WTC11 (cell line): Measurements from ENCODE around the gene CRTC2. TPM values are rescaled to one million over a fixed set of nuclear protein-coding genes. Genes with fewer than 3 reads are reported as not detected.
A peak's percentile ranks its signal among the peaks of the same experiment; 100 is the strongest.

Source experiments
- ATAC-seq: fragments of 200-7000 bp; cut with Tn5 transposase; 2 replicates; pipeline ENCODE4 v1.10.0; 2021; ENCODE audit warnings: mild to moderate bottlenecking, moderate library complexity
- CTCF ChIA-PET: fragments of 300-600 bp; sonication (Branson Sonifier 250); formaldehyde crosslinking; loops from one replicate; lab custom pipeline; 2021; ENCODE audit warnings: antibody characterized with exemption; lab: Charles Lee
- POLR2A ChIA-PET: fragments of 350-600 bp; sonication (Branson Sonifier 250); formaldehyde crosslinking; loops from one replicate; lab custom pipeline; 2021; ENCODE audit warnings: antibody characterized with exemption; lab: Charles Lee
- DNase-seq: peaks from one replicate; pipeline ENCODE4 v3.0.0; 2021; ENCODE audit warnings: low spot score
- H3K27ac Mint-ChIP-seq: 2 replicates; pipeline ENCODE4 v1.8.0; 2021; ENCODE audit warnings: mixed read lengths
- H3K27me3 Mint-ChIP-seq: 2 replicates; pipeline ENCODE4 v1.8.0; 2021; ENCODE audit warnings: low read depth, mild to moderate bottlenecking, moderate library complexity, mixed read lengths
- H3K36me3 Mint-ChIP-seq: 2 replicates; pipeline ENCODE4 v1.8.0; 2021; ENCODE audit warnings: mixed read lengths
- H3K4me1 Mint-ChIP-seq: 2 replicates; pipeline ENCODE4 v1.8.0; 2022; ENCODE audit warnings: mixed read lengths
- H3K4me3 Mint-ChIP-seq: 2 replicates; pipeline ENCODE4 v1.8.0; 2021; ENCODE audit warnings: mild to moderate bottlenecking, moderate library complexity, mixed read lengths
- H3K9me3 Mint-ChIP-seq: 2 replicates; pipeline ENCODE4 v1.8.0; 2021; ENCODE audit warnings: mixed read lengths
- ATF6 ChIP-seq: sonication (generic); formaldehyde crosslinking; IDR thresholded peaks from 2 replicates; pipeline ENCODE4 v1.8.1; 2023; ENCODE audit warnings: mild to moderate bottlenecking, missing genetic modification reagents
- E2F1 ChIP-seq: sonication (generic); formaldehyde crosslinking; IDR thresholded peaks from 2 replicates; pipeline ENCODE4 v1.8.0; 2022; ENCODE audit warnings: mild to moderate bottlenecking, missing genetic modification reagents
- GTF2I ChIP-seq: fragments of 250-450 bp; sonication (Bioruptor Pico); conservative IDR thresholded peaks from 2 replicates; pipeline ENCODE4 v1.4.0; 2021; ENCODE audit warnings: mild to moderate bottlenecking
- JAZF1 ChIP-seq: fragments of 250-450 bp; sonication (Bioruptor Pico); IDR thresholded peaks from 2 replicates; pipeline ENCODE4 v1.9.0; 2021; ENCODE audit warnings: moderate library complexity, mild to moderate bottlenecking, inconsistent platforms
- JUN ChIP-seq: sonication (generic); formaldehyde crosslinking; IDR thresholded peaks from 2 replicates; pipeline ENCODE4 v1.8.0; 2023; ENCODE audit warnings: mild to moderate bottlenecking, missing genetic modification reagents
- MXD4 ChIP-seq: fragments of 250-450 bp; sonication (Bioruptor Pico); IDR thresholded peaks from 2 replicates; pipeline ENCODE4 v1.8.0; 2021; ENCODE audit warnings: mild to moderate bottlenecking, moderate library complexity, borderline replicate concordance
- MYBL2 ChIP-seq: sonication (generic); formaldehyde crosslinking; IDR thresholded peaks from 2 replicates; pipeline ENCODE4 v1.8.1; 2023; ENCODE audit warnings: mild to moderate bottlenecking, moderate library complexity, missing genetic modification reagents
- RELA ChIP-seq: sonication (generic); formaldehyde crosslinking; IDR thresholded peaks from 2 replicates; pipeline ENCODE4 v1.8.1; 2022; ENCODE audit warnings: missing genetic modification reagents, mild to moderate bottlenecking, borderline replicate concordance
- TEAD1 ChIP-seq: sonication (generic); formaldehyde crosslinking; IDR thresholded peaks from 2 replicates; pipeline ENCODE4 v1.8.0; 2022; ENCODE audit warnings: mild to moderate bottlenecking, missing genetic modification reagents
- TP53 ChIP-seq: sonication (generic); formaldehyde crosslinking; IDR thresholded peaks from 2 replicates; pipeline ENCODE4 v1.8.1; 2023; ENCODE audit warnings: mild to moderate bottlenecking, missing genetic modification reagents
- ZNF138 ChIP-seq: sonication (generic); formaldehyde crosslinking; conservative IDR thresholded peaks from 2 replicates; pipeline ENCODE4 v1.8.1; 2022; ENCODE audit warnings: mild to moderate bottlenecking, moderate library complexity, missing genetic modification reagents
- ZNF232 ChIP-seq: sonication (generic); formaldehyde crosslinking; IDR thresholded peaks from 2 replicates; pipeline ENCODE4 v1.8.0; 2022; ENCODE audit warnings: mild to moderate bottlenecking, missing genetic modification reagents
- ZNF423 ChIP-seq: fragments of 250-450 bp; sonication (Bioruptor Pico); IDR thresholded peaks from 2 replicates; pipeline ENCODE4 v2.1.2; 2022; ENCODE audit warnings: mild to moderate bottlenecking, moderate library complexity
- total RNA-seq: library from RNA; stranded (reverse); gene quantifications from 3 replicates; pipeline ENCODE4 v1.2.3, GENCODE V29; 2021
- TF ChIP-seq, protein P1 (sequence below): fragments of 250-450 bp; sonication (Bioruptor Pico); IDR thresholded peaks from 2 replicates; pipeline ENCODE4 v2.1.2; 2022; ENCODE audit warnings: mild to moderate bottlenecking, moderate library complexity
- TF ChIP-seq, protein P2 (sequence below): fragments of 250-450 bp; sonication (Bioruptor Pico); IDR thresholded peaks from 2 replicates; pipeline ENCODE4 v1.8.0; 2021; ENCODE audit warnings: mild to moderate bottlenecking
- TF ChIP-seq, protein P3 (sequence below): sonication (generic); formaldehyde crosslinking; IDR thresholded peaks from 2 replicates; pipeline ENCODE4 v1.8.0; 2022; ENCODE audit warnings: mild to moderate bottlenecking, missing genetic modification reagents
- TF ChIP-seq, protein P4 (sequence below): sonication (generic); formaldehyde crosslinking; IDR thresholded peaks from 2 replicates; pipeline ENCODE4 v1.8.1; 2022; ENCODE audit warnings: mild to moderate bottlenecking, missing genetic modification reagents, moderate library complexity, borderline replicate concordance
- TF ChIP-seq, protein P5 (sequence below): sonication (generic); formaldehyde crosslinking; IDR thresholded peaks from 2 replicates; pipeline ENCODE4 v1.8.0; 2022; ENCODE audit warnings: mild to moderate bottlenecking, missing genetic modification reagents
- TF ChIP-seq, protein P6 (sequence below): sonication (generic); formaldehyde crosslinking; IDR thresholded peaks from 2 replicates; pipeline ENCODE4 v1.8.1; 2023; ENCODE audit warnings: mild to moderate bottlenecking, missing genetic modification reagents, moderate library complexity
- TF ChIP-seq, protein P7 (sequence below): sonication (generic); formaldehyde crosslinking; IDR thresholded peaks from 2 replicates; pipeline ENCODE4 v1.8.1; 2023; ENCODE audit warnings: mild to moderate bottlenecking, missing genetic modification reagents

CRTC2 gene
- total RNA-seq, 1 experiment from 2014 or later = 43.7 TPM

GRCh38 chr1:153963030-153963849 is 4.8 kb upstream of the CRTC2 start, which contains the start of gene SLC39A1 (continued):
- TF ChIP-seq, protein P1, sequence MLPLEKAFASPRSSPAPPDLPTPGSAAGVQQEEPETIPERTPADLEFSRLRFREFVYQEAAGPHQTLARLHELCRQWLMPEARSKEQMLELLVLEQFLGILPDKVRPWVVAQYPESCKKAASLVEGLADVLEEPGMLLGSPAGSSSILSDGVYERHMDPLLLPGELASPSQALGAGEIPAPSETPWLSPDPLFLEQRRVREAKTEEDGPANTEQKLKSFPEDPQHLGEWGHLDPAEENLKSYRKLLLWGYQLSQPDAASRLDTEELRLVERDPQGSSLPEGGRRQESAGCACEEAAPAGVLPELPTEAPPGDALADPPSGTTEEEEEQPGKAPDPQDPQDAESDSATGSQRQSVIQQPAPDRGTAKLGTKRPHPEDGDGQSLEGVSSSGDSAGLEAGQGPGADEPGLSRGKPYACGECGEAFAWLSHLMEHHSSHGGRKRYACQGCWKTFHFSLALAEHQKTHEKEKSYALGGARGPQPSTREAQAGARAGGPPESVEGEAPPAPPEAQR (CRISPR knock-in tag) = no peak
- TF ChIP-seq ZNF423 = no peak
- no peak for TF ChIP-seq MXD4 (CRISPR knock-in tag)
- TF ChIP-seq, protein P2, sequence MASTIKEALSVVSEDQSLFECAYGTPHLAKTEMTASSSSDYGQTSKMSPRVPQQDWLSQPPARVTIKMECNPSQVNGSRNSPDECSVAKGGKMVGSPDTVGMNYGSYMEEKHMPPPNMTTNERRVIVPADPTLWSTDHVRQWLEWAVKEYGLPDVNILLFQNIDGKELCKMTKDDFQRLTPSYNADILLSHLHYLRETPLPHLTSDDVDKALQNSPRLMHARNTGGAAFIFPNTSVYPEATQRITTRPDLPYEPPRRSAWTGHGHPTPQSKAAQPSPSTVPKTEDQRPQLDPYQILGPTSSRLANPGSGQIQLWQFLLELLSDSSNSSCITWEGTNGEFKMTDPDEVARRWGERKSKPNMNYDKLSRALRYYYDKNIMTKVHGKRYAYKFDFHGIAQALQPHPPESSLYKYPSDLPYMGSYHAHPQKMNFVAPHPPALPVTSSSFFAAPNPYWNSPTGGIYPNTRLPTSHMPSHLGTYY (CRISPR knock-in tag) = no peak
- TF ChIP-seq JUN (CRISPR knock-in tag) = peak; percentile 47; the same call in 1 of the 2 replicates
- TF ChIP-seq, protein P3, sequence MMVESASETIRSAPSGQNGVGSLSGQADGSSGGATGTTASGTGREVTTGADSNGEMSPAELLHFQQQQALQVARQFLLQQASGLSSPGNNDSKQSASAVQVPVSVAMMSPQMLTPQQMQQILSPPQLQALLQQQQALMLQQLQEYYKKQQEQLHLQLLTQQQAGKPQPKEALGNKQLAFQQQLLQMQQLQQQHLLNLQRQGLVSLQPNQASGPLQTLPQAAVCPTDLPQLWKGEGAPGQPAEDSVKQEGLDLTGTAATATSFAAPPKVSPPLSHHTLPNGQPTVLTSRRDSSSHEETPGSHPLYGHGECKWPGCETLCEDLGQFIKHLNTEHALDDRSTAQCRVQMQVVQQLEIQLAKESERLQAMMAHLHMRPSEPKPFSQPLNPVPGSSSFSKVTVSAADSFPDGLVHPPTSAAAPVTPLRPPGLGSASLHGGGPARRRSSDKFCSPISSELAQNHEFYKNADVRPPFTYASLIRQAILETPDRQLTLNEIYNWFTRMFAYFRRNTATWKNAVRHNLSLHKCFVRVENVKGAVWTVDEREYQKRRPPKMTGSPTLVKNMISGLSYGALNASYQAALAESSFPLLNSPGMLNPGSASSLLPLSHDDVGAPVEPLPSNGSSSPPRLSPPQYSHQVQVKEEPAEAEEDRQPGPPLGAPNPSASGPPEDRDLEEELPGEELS (CRISPR knock-in tag) = peak; percentile 51; the same call in 1 of the 2 replicates
- TF ChIP-seq ATF6 (CRISPR knock-in tag) = no peak

DNA sequence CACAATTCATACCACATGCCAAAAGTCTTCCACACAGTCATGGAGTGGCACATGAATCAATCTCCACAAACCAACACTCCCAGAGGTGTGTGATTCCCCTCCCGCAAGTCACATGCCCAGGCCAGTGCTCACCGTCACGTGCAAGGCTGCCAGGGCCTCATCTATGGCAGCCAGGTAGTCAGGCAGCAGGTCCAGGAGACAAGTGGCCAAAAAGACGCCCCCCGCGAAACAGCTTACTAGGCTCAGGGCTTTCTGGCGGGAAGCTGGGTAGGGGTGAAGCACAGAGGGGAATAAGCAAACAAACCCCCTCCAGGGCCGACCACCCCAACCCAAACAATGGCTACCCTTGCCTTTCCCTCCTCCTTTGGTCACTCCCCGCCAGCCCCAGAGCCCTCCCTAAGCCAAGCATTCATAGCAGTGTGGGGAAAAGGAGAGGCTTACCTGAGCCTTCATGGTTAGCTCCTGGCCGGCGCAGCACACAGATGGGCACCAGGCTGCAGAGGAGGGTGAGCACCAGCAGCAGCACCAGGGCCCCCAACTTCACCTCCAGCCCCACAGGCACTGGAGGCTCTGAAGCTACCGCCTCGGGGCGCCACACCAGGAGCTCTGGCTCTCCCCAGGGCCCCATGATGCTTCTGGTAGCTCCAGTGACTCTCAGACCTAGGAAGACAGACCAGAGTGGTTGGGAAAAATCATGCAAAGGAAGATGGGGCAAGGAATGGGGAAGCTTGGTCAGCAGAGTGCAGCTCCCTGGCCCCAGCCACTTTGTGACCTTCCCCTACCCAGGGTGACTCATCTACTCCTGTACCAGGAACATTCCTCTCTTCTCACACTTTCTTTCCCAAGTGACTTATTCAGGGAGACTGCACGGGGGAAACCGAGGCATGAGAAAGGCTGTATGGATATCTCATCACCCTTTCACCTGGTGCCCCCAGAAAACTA is 3.9 kb upstream of the CRTC2 start:
- Mint-ChIP-seq H3K4me1 (peaks cover 56% of the 10 kb centered on the region), H3K27me3 (no peaks in the 10 kb centered on the region)
- no peak for ATAC-seq
- TF ChIP-seq, protein P4, sequence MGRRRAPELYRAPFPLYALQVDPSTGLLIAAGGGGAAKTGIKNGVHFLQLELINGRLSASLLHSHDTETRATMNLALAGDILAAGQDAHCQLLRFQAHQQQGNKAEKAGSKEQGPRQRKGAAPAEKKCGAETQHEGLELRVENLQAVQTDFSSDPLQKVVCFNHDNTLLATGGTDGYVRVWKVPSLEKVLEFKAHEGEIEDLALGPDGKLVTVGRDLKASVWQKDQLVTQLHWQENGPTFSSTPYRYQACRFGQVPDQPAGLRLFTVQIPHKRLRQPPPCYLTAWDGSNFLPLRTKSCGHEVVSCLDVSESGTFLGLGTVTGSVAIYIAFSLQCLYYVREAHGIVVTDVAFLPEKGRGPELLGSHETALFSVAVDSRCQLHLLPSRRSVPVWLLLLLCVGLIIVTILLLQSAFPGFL = no peak
- TF ChIP-seq, protein P5, sequence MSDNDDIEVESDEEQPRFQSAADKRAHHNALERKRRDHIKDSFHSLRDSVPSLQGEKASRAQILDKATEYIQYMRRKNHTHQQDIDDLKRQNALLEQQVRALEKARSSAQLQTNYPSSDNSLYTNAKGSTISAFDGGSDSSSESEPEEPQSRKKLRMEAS (CRISPR knock-in tag) = no peak; the same call in 1 of the 2 replicates
- TF ChIP-seq E2F1 (CRISPR knock-in tag) (no peak), TP53 (CRISPR knock-in tag) (no peak), JAZF1 (CRISPR knock-in tag) (no peak), MYBL2 (CRISPR knock-in tag) (no peak), TEAD1 (peak; percentile 38; the same call in 1 of the 2 replicates), GTF2I (CRISPR knock-in tag) (no peak), ZNF232 (CRISPR knock-in tag) (no peak), ZNF138 (CRISPR knock-in tag) (no peak), RELA (CRISPR knock-in tag) (no peak)
- TF ChIP-seq, protein P6, sequence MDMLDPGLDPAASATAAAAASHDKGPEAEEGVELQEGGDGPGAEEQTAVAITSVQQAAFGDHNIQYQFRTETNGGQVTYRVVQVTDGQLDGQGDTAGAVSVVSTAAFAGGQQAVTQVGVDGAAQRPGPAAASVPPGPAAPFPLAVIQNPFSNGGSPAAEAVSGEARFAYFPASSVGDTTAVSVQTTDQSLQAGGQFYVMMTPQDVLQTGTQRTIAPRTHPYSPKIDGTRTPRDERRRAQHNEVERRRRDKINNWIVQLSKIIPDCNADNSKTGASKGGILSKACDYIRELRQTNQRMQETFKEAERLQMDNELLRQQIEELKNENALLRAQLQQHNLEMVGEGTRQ (CRISPR knock-in tag) = peak; percentile 89
- TF ChIP-seq, protein P7, sequence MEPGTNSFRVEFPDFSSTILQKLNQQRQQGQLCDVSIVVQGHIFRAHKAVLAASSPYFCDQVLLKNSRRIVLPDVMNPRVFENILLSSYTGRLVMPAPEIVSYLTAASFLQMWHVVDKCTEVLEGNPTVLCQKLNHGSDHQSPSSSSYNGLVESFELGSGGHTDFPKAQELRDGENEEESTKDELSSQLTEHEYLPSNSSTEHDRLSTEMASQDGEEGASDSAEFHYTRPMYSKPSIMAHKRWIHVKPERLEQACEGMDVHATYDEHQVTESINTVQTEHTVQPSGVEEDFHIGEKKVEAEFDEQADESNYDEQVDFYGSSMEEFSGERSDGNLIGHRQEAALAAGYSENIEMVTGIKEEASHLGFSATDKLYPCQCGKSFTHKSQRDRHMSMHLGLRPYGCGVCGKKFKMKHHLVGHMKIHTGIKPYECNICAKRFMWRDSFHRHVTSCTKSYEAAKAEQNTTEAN (CRISPR knock-in tag) = no peak

More for the DNA sequence above, 3.9 kb upstream of the CRTC2 start:
- DNase-seq = no peak
- peak overlapping the region; percentile 92 for H3K4me3 Mint-ChIP-seq
- POLR2A ChIA-PET = interaction anchor here (0.6 to 2.9 kb wide), 5 partner anchors 16 to 258 kb away, joined by 3 to 24 read pairs (median 8); partner anchors contain the start of genes DENND4B, GATAD2B, RPS27 and SLC27A3
- peaks cover 5% of the 10 kb centered on the region for H3K9me3 Mint-ChIP-seq
- CTCF ChIA-PET = interaction anchor here (0.6 to 3.0 kb wide), 6 partner anchors 15 to 135 kb away, joined by 3 to 27 read pairs (median 4); partner anchors contain the start of genes DENND4B, JTB and RAB13
- peaks cover 34% of the 10 kb centered on the region for H3K36me3 Mint-ChIP-seq
- H3K27ac Mint-ChIP-seq = peak overlapping the region; percentile 100
